CD4-positive, alpha-beta memory T cell (primary cell): ENCODE measurements around the gene MYCBPAP. TPM values are rescaled to one million over a fixed set of nuclear protein-coding genes. Genes with fewer than 3 reads are reported as not detected.

Experiments used
- CTCF ChIA-PET: fragments of 350-600 bp; sonication (Branson Sonifier 250); formaldehyde crosslinking; loops from one replicate; lab custom pipeline; 2021; ENCODE audit warnings: inconsistent platforms; ENCODE audit not compliant: partially characterized antibody; lab: Charles Lee
- POLR2A ChIA-PET: fragments of 350-600 bp; sonication (Branson Sonifier 250); formaldehyde crosslinking; loops from one replicate; lab custom pipeline; 2021; ENCODE audit not compliant: partially characterized antibody; lab: Charles Lee
- DNase-seq, 5 donors: peaks; one replicate each; pipeline versions ENCODE4 v3.0.0 to v3.0.0-alpha.2; 2020 to 2022; ENCODE audit warnings: mixed read lengths in 1 of 5
- H3K27ac ChIP-seq: one replicate; pipeline ENCODE4 v1.7.0; 2013; ENCODE audit warnings: low read depth, low read length
- H3K27me3 ChIP-seq: 2 replicates; pipeline ENCODE4 v1.7.0; 2013; ENCODE audit warnings: mild to moderate bottlenecking, low read length, moderate library complexity; ENCODE audit not compliant: insufficient read depth
- H3K36me3 ChIP-seq: 2 replicates; pipeline ENCODE4 v1.7.0; 2013; ENCODE audit warnings: mild to moderate bottlenecking, low read length, moderate library complexity; ENCODE audit not compliant: insufficient read depth
- H3K4me1 ChIP-seq: 2 replicates; pipeline ENCODE4 v1.7.0; 2013; ENCODE audit warnings: mild to moderate bottlenecking, low read length, moderate library complexity; ENCODE audit not compliant: insufficient read depth
- H3K4me3 ChIP-seq, 2 donors: one replicate each; pipeline ENCODE4 v1.7.0; 2013; ENCODE audit warnings: low read length in 2 of 2, mild to moderate bottlenecking in 1 of 2
- H3K9me3 ChIP-seq, 2 donors: one replicate each; pipeline ENCODE4 v1.7.0; 2013; ENCODE audit warnings: low read length in 2 of 2, control low read depth in 1 of 2; ENCODE audit not compliant: control insufficient read depth in 1 of 2
- H3K27ac Mint-ChIP-seq, 7 donors: one replicate each; pipeline ENCODE4 v1.8.0; 2020 to 2021; ENCODE audit warnings: mixed read lengths in 7 of 7, mild to moderate bottlenecking in 6 of 7, inconsistent platforms in 3 of 7, moderate library complexity in 3 of 7
- H3K27me3 Mint-ChIP-seq, 2 donors: one replicate each; pipeline ENCODE4 v1.8.0; 2020 to 2021; ENCODE audit warnings: mixed read lengths in 2 of 2
- H3K36me3 Mint-ChIP-seq, 2 donors: one replicate each; pipeline ENCODE4 v1.8.0; 2020 to 2021; ENCODE audit warnings: mixed read lengths in 2 of 2, inconsistent platforms in 1 of 2, mild to moderate bottlenecking in 1 of 2
- H3K4me1 Mint-ChIP-seq, 4 donors: one replicate each; pipeline ENCODE4 v1.8.0; 2020 to 2021; ENCODE audit warnings: mixed read lengths in 4 of 4, mild to moderate bottlenecking in 1 of 4
- H3K4me3 Mint-ChIP-seq, 8 donors: one replicate each; pipeline ENCODE4 v1.8.0; 2020 to 2021; ENCODE audit warnings: mixed read lengths in 8 of 8, mild to moderate bottlenecking in 7 of 8, moderate library complexity in 6 of 8, inconsistent platforms in 3 of 8
- H3K9me3 Mint-ChIP-seq, 8 donors: one replicate each; pipeline ENCODE4 v1.8.0; 2020 to 2021; ENCODE audit warnings: mixed read lengths in 8 of 8, mild to moderate bottlenecking in 5 of 8, inconsistent platforms in 3 of 8, moderate library complexity in 1 of 8
- intact Hi-C: fragments of 100-400 bp; cut with micrococcal nuclease; formaldehyde crosslinking; loops from one replicate; pipeline ENCODE4 v1.15.1; 2023
- polyA plus RNA-seq, 2 donors: library from polyadenylated mRNA; unstranded; fragments of 300-500 nt; fragmentation: Illumina TruSeq; gene quantifications; one replicate each; pipeline ENCODE4 v1.2.3, GENCODE V29; 2021
- total RNA-seq, 2 experiments: library from RNA; stranded (reverse); gene quantifications; one replicate each; pipeline ENCODE4 v1.2.3, GENCODE V29; 2021

Gene MYCBPAP
- total and polyA plus RNA-seq, 4 experiments from 2014 or later: 0.24 to 6.8 (median 5.3) TPM; not detected in 1

DNA sequence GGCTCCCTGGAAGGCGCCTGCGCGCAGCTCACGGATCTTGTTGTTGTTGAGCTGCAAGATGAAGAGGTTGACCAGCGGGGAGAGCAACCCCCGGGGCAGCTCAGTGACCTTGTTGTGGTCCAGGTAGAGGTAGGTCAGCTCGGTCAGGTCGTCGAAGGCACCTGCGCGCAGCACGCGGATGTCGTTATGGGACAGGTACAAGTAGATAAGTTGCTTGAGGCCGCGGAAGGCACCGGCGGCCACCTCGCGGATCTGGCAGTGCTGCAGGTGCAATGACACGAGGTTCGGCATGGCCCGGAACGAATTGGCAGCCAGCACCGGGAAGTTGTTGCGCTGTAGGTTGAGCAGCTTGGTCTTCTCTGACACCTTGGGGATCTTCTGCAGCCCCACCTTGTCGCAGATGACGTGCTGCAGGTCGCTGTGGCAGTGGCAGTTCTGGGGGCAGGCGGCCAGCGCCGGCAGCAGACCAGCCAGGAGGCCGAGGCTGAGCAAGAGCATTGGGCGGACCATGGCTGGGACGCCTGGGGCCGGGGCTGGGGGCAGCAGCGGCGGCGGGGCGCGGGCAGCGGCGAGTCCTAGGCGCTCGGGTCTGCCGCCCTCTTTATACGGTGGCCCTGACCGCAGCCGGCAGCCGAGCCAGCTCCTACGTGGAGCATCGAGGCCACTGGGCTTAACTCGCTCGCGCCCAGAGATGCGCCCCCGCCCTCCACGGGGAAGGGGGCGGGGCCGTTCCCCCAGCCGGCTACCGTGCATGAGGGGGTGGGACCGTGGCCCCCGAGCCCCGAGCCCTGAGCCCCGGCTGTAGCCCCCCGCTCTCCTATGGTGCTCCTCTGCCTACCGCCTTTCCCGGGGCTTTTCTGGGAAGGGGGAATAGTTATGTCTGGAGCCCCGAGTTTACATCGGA lies 39.7 kb upstream of the MYCBPAP start, which contains the start of gene CHAD:
Gene CHAD, minus strand, starts transcription at position 577 of the 904 bp plus-strand sequence. Its CDS starts 67 bp downstream, at position 510.
- H3K36me3 Mint-ChIP-seq: no peaks in the 10 kb centered on the region
- H3K27ac Mint-ChIP-seq: peak within 1 kb of the TSS in 1 of 7 donors; percentile 18
- intact Hi-C loops: no loop called here
- Histone ChIP-seq H3K4me3 (peak within 1 kb of the TSS in 1 of 2 donors; percentile 28), H3K4me1 (peaks cover 3% of the 10 kb centered on the region), H3K27me3 (peaks cover 17% of the 10 kb centered on the region), H3K27ac (no peak within 1 kb of the TSS), H3K9me3 (no peaks in the 10 kb centered on the region), H3K36me3 (no peaks in the 10 kb centered on the region)
- POLR2A ChIA-PET: no interaction called here
- peak in 1 of 5 donors; percentile 12 for DNase-seq
- CTCF ChIA-PET: interaction anchor here (0.9 to 1.0 kb wide), 2 partner anchors 8 to 11 kb away, joined by 3 to 4 read pairs; no protein-coding TSS in a partner anchor
- peak within 1 kb of the TSS in 6 of 8 donors; percentile 27 to 70 (median 50) for H3K4me3 Mint-ChIP-seq
- no peaks in the 10 kb centered on the region for H3K9me3 Mint-ChIP-seq
- peaks cover 8 to 16% of the 10 kb centered on the region in 2 donors for H3K27me3 Mint-ChIP-seq
- H3K4me1 Mint-ChIP-seq: peaks cover 4 to 23% (median 14%) of the 10 kb centered on the region in 4 donors

DNA sequence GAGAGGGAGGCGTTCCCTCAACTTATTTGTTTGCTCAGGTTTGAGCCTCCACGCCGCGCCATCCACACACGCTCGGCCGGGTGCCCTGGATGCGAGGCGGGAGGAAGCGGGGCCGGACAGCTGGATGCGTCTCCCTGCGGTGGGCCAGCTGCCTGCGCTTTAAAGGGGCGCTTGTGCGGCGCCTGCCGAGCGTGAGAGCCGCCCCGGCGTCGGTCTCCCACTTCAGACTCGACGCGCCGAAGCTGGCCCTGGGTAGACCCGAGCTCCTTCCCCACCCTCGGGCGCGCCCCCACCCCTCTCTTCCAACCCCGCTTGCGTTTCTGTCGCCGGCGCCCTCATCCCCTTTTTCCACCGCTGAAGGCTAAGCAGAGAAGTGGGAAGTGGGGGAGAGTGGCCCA lies 39.0 kb upstream of the MYCBPAP start:
- no peaks in the 10 kb centered on the region for H3K36me3 ChIP-seq

DNA sequence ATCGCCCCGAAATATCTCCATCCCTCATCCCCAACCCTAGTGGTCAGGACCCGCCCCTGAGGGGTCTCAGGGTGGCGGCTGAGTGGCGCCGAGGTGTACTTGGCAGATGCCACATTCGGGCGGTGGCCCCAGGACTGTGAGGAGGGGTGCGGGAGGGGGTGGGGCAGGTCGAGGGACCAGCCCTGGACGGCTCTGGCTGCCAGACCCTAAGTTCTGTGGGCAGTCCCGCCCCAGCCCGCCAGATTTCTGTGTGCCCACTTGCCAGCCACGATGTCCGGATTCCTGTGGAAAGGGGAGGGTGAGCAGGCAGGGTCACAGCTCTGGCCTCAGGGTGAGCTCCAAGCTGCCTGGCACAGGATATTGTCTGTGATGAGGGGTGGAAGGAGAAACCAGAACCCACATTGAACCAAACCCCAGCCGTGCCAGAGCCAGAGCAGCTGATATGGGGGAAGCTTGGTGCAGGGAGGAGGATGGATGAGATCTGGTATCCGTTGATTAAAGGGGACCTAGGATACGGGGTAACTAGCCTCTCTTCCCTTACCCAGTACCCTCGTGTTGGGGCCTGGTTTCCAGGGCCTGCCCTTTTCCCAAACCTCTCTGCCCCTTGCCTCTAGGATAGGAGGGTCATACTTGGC lies 38.5 kb upstream of the MYCBPAP start:
- Histone ChIP-seq H3K27ac (no peak overlapping the region), H3K9me3 (no peaks in the 10 kb centered on the region), H3K4me3 (no peak overlapping the region), H3K36me3 (no peaks in the 10 kb centered on the region), H3K4me1 (peaks cover 3% of the 10 kb centered on the region), H3K27me3 (peaks cover 17% of the 10 kb centered on the region)
- Mint-ChIP-seq H3K4me3 (peak overlapping the region in 3 of 8 donors; percentile 15 to 57 (median 40)), H3K4me1 (peaks cover 4 to 23% (median 14%) of the 10 kb centered on the region in 4 donors), H3K9me3 (no peaks in the 10 kb centered on the region), H3K36me3 (no peaks in the 10 kb centered on the region), H3K27ac (peak overlapping the region in 1 of 7 donors; percentile 86), H3K27me3 (peaks cover 8 to 16% of the 10 kb centered on the region in 2 donors)
- ChIA-PET CTCF (no interaction called here), POLR2A (no interaction called here)
- intact Hi-C loops: no loop called here
- no peak for DNase-seq

More for the DNA sequence above, 39.0 kb upstream of the MYCBPAP start:
- ChIA-PET POLR2A (no interaction called here), CTCF (no interaction called here)
- peak overlapping the region in 4 of 8 donors; percentile 15 to 57 (median 33) for H3K4me3 Mint-ChIP-seq
- DNase-seq: no peak
- intact Hi-C loops: no loop called here
- H3K36me3 Mint-ChIP-seq: no peaks in the 10 kb centered on the region
- Histone ChIP-seq H3K4me3 (peak overlapping the region in 1 of 2 donors; percentile 28), H3K4me1 (peaks cover 3% of the 10 kb centered on the region), H3K27ac (no peak overlapping the region), H3K27me3 (peaks cover 17% of the 10 kb centered on the region), H3K9me3 (no peaks in the 10 kb centered on the region)
- peaks cover 8 to 16% of the 10 kb centered on the region in 2 donors for H3K27me3 Mint-ChIP-seq
- H3K9me3 Mint-ChIP-seq: no peaks in the 10 kb centered on the region
- no peak overlapping the region for H3K27ac Mint-ChIP-seq
- H3K4me1 Mint-ChIP-seq: peaks cover 4 to 23% (median 14%) of the 10 kb centered on the region in 4 donors

DNA sequence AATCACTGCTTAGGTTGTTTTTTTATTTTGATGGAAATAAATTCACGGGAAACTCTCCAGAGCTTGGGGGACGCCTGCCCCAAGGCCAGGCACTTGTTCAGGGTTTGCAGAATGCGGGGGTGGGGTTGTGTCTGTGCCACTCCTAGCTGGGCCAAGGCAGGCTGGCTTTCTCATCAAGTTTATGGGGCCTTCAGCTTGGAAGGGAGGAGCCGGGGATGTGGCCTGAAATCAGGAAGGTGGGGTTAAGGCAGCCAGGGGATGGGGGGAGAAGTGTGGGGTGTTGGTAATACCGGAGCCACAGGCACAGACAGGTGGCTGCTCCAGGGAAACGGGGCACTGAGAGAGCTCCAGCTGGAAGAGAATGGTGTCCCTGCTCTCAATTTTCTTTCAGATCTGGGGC lies 37.8 kb upstream of the MYCBPAP start:
- Histone ChIP-seq H3K9me3 (no peaks in the 10 kb centered on the region), H3K36me3 (no peaks in the 10 kb centered on the region), H3K27ac (no peak overlapping the region), H3K4me1 (peaks cover 3% of the 10 kb centered on the region), H3K4me3 (no peak overlapping the region), H3K27me3 (peaks cover 17% of the 10 kb centered on the region)
- ChIA-PET CTCF (no interaction called here), POLR2A (no interaction called here)
- Mint-ChIP-seq H3K4me3 (no peak overlapping the region), H3K4me1 (peaks cover 4 to 23% (median 13%) of the 10 kb centered on the region in 4 donors), H3K36me3 (no peaks in the 10 kb centered on the region), H3K27ac (peak overlapping the region in 1 of 7 donors; percentile 64), H3K27me3 (peaks cover 8 to 14% of the 10 kb centered on the region in 2 donors), H3K9me3 (no peaks in the 10 kb centered on the region)
- DNase-seq: no peak
- intact Hi-C loops: no loop called here

DNA sequence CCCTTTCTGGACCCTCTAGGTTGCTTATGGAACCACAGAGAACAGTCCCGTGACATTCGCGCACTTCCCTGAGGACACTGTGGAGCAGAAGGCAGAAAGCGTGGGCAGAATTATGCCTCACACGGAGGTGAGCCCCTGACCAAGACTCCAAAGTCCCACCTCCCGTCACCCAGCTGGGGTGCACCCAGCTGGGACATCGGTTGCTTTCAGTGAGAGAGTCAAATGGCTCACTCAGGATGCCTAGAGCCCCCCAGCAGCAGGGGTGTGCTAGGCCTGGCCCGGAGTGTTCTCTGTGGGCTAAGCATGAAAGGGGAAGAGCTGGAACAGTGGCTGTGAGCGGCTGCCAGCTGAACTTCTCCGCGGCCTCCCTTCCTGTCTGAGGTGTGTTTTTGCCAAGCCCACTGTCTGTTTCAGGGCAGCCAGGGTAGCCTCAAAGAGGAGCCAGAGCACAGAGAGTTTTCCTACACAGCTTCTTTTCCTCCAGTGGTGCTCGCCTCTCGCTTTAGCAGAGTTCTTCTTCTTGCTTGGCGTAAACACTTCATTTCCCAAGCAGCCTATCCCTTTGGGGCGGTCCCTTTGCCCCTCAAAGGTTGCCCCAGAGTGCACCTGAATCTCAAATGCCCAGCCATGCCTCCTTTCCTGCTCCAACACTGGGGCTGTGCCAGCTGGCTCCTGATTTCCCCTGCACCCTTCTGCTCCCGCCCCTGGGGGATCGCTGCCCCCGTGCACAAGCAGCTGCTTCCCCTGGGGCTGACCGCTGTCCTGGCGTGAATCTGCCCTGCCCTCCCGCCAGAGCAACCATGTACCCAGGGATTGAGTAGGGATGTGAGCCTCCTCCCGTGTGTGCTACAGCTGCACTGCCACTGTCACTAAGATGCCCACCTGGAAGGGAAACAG lies 37.0 kb upstream of the MYCBPAP start:
- Mint-ChIP-seq H3K36me3 (no peaks in the 10 kb centered on the region), H3K27ac (peak overlapping the region in 2 of 7 donors; percentile 37), H3K27me3 (peaks cover 9 to 10% of the 10 kb centered on the region in 2 donors), H3K4me3 (peak overlapping the region in 1 of 8 donors; percentile 20), H3K9me3 (no peaks in the 10 kb centered on the region), H3K4me1 (peaks cover 4 to 21% (median 9%) of the 10 kb centered on the region in 4 donors)
- Histone ChIP-seq H3K36me3 (no peaks in the 10 kb centered on the region), H3K27me3 (peaks cover 17% of the 10 kb centered on the region), H3K9me3 (no peaks in the 10 kb centered on the region), H3K27ac (no peak overlapping the region), H3K4me1 (peaks cover 3% of the 10 kb centered on the region), H3K4me3 (no peak overlapping the region)
- CTCF ChIA-PET: interaction anchor here (1.1 kb wide), 1 partner anchor 110 kb away, joined by 3 read pairs; no protein-coding TSS in a partner anchor
- POLR2A ChIA-PET: no interaction called here
- DNase-seq: no peak
- intact Hi-C loops: no loop called here

DNA sequence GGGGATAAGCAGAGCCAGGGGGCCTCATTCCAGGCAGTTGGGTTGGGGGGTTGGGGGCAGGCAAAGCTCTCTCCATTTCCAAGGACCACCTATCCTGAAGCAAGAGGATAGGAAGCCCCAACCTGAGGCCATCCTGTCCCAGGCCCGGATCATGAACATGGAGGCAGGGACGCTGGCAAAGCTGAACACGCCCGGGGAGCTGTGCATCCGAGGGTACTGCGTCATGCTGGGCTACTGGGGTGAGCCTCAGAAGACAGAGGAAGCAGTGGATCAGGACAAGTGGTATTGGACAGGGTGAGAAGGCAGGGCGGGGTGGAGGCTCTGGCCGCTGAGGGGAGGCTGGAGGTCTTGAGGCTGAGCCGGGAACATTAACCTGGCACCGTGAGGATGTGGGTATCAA lies 36.0 kb upstream of the MYCBPAP start:
- no peaks in the 10 kb centered on the region for H3K36me3 ChIP-seq
- intact Hi-C loops: no loop called here
- H3K4me3 ChIP-seq: no peak overlapping the region
- CTCF ChIA-PET: interaction anchor here (1.1 kb wide), 1 partner anchor 111 kb away, joined by 3 read pairs; no protein-coding TSS in a partner anchor
- POLR2A ChIA-PET: no interaction called here
- peaks cover 17% of the 10 kb centered on the region for H3K27me3 ChIP-seq
- Mint-ChIP-seq H3K4me3 (no peak overlapping the region), H3K9me3 (no peaks in the 10 kb centered on the region), H3K27me3 (peaks cover 12 to 13% of the 10 kb centered on the region in 2 donors), H3K27ac (no peak overlapping the region), H3K4me1 (peaks cover 3 to 11% (median 5%) of the 10 kb centered on the region in 4 donors), H3K36me3 (no peaks in the 10 kb centered on the region)
- H3K4me1 ChIP-seq: peaks cover 3% of the 10 kb centered on the region
- H3K9me3 ChIP-seq: no peaks in the 10 kb centered on the region
- DNase-seq: no peak
- no peak overlapping the region for H3K27ac ChIP-seq
